Kidney (tissue), 14 donors: ENCODE results near the gene MFSD1. TPM values are rescaled to one million over a fixed set of nuclear protein-coding genes. Genes with fewer than 3 reads are reported as not detected.

Experiments
- DNase-seq, 5 donors: peaks; one replicate each; pipeline ENCODE4 v3.0.0-alpha.2; 2013 to 2020
- FAIRE-seq: peaks from 2 replicates; lab custom pipeline; 2012; peaks lifted over from hg19 to GRCh38; lab: Jason Lieb, UNC
- H3K27ac ChIP-seq, 2 donors: one replicate each; pipeline ENCODE4 v1.7.0; 2013; ENCODE audit warnings: low read depth in 2 of 2, low read length in 2 of 2, inconsistent platforms in 1 of 2
- H3K27me3 ChIP-seq: one replicate; pipeline ENCODE4 v1.7.1; 2013; ENCODE audit warnings: low read length, inconsistent platforms; ENCODE audit not compliant: control insufficient read depth, insufficient read depth
- H3K36me3 ChIP-seq, 3 donors: one replicate each; pipeline versions ENCODE4 v1.7.0 to v1.7.1; 2013; ENCODE audit warnings: low read length in 3 of 3, control low read depth in 1 of 3, inconsistent platforms in 1 of 3; ENCODE audit not compliant: insufficient read depth in 3 of 3, control insufficient read depth in 2 of 3
- H3K4me1 ChIP-seq, 3 donors: one replicate each; pipeline versions ENCODE4 v1.7.0 to v1.7.1; 2013; ENCODE audit warnings: low read length in 3 of 3, inconsistent platforms in 1 of 3, low read depth in 1 of 3; ENCODE audit not compliant: control insufficient read depth in 2 of 3, insufficient read depth in 2 of 3
- H3K4me3 ChIP-seq, 3 donors: one replicate each; pipeline versions ENCODE4 v1.7.0 to v1.8.1; 2013; ENCODE audit warnings: low read length in 3 of 3, control low read depth in 1 of 3, inconsistent platforms in 1 of 3
- H3K9ac ChIP-seq, 3 donors: one replicate each; pipeline versions ENCODE4 v1.7.0 to v1.7.1; 2013; ENCODE audit warnings: low read length in 3 of 3, control low read depth in 1 of 3, inconsistent platforms in 1 of 3
- H3K9me3 ChIP-seq, 3 donors: one replicate each; pipeline versions ENCODE4 v1.7.0 to v1.7.1; 2013; ENCODE audit warnings: low read length in 3 of 3, control low read depth in 1 of 3, inconsistent platforms in 1 of 3; ENCODE audit not compliant: control insufficient read depth in 2 of 3, insufficient read depth in 1 of 3
- CTCF ChIP-seq: IDR thresholded peaks from 3 replicates; pipeline ENCODE4 v1.5.1; 2012; ENCODE audit warnings: mild to moderate bottlenecking, moderate library complexity, borderline replicate concordance; ENCODE audit not compliant: insufficient read depth; ENCODE audit errors: extremely low read depth
- intact Hi-C: fragments of 100-400 bp; cut with DNase I; formaldehyde crosslinking; loops from one replicate; pipeline ENCODE4 v1.11.1; 2022
- polyA plus RNA-seq: library from polyadenylated mRNA; stranded (reverse); fragments of 350-450 nt; fragmentation: Illumina TruSeq; extraction: RNeasy Lipid Tissue Mini Kit (QIAGEN cat#74804); gene quantifications from one replicate; pipeline ENCODE4 v1.2.3, GENCODE V29; 2014; ENCODE audit warnings: low read depth, low replicate concordance; ENCODE audit not compliant: insufficient read depth
- total RNA-seq: library from RNA; stranded (reverse); fragmentation: NEBNext Ultra II Directional; extraction: Animal tissue kit (Norgen Biotek cat#: 25700); gene quantifications from one replicate; pipeline ENCODE4 v1.2.1, GENCODE V29; 2021
- donor health status: control.
- donor health status: control.
- donor health status: control.
- donor health status: control.
- donor health status: control.
- donor health status: DM: yes; HTN: yes; CAD: no.
- donor health status: Normal renal cell carcinoma (clear cell type).

MFSD1 gene
- total and polyA plus RNA-seq, 2 donors from 2014 or later, result 46.5 to 76.2 TPM

- no peak for TF ChIP-seq CTCF
- H3K9ac ChIP-seq, result no peak overlapping the region
- no peak for FAIRE-seq
- no peak overlapping the region for H3K4me3 ChIP-seq
- H3K4me1 ChIP-seq, result no peaks in the 10 kb centered on the region
- intact Hi-C loops, result loop anchor here (10.0 kb wide), 1 partner anchor 407 kb away; no protein-coding TSS in a partner anchor
- H3K36me3 ChIP-seq, result no peaks in the 10 kb centered on the region
- H3K27me3 ChIP-seq, result no peaks in the 10 kb centered on the region
- no peak overlapping the region for H3K27ac ChIP-seq
- DNase-seq, result no peak
- no peaks in the 10 kb centered on the region for H3K9me3 ChIP-seq
Measured at GRCh38 chr3:158847885-158848284, 46.0 kb downstream of the MFSD1 start.

- Histone ChIP-seq H3K27ac (no peak overlapping the region), H3K9me3 (no peaks in the 10 kb centered on the region), H3K27me3 (no peaks in the 10 kb centered on the region), H3K4me3 (no peak overlapping the region), H3K36me3 (no peaks in the 10 kb centered on the region), H3K9ac (no peak overlapping the region), H3K4me1 (no peaks in the 10 kb centered on the region)
- DNase-seq, result no peak
- intact Hi-C loops, result loop anchor here (10.0 kb wide), 1 partner anchor 405 kb away; no protein-coding TSS in a partner anchor
- no peak for FAIRE-seq
- TF ChIP-seq CTCF, result no peak
Measured at GRCh38 chr3:158849757-158850156, 47.9 kb downstream of the MFSD1 start.

GRCh38 chr3:158859362-158859761 lies 57.5 kb downstream of the MFSD1 start:
- intact Hi-C loops, result no loop called here
- no peaks in the 10 kb centered on the region for H3K27me3 ChIP-seq
- H3K27ac ChIP-seq, result no peak overlapping the region
- H3K9ac ChIP-seq, result no peak overlapping the region
- no peak for DNase-seq
- no peak for TF ChIP-seq CTCF
- no peak for FAIRE-seq
- H3K9me3 ChIP-seq, result peaks cover 0 to 9% (median 0%) of the 10 kb centered on the region in 3 donors
- no peaks in the 10 kb centered on the region for H3K36me3 ChIP-seq
- no peaks in the 10 kb centered on the region for H3K4me1 ChIP-seq
- H3K4me3 ChIP-seq, result no peak overlapping the region

GRCh38 chr3:158863247-158863646 lies 61.4 kb downstream of the MFSD1 start:
- Histone ChIP-seq H3K36me3 (no peaks in the 10 kb centered on the region), H3K9me3 (no peaks in the 10 kb centered on the region), H3K4me3 (no peak overlapping the region), H3K4me1 (no peaks in the 10 kb centered on the region), H3K9ac (no peak overlapping the region), H3K27ac (no peak overlapping the region), H3K27me3 (no peaks in the 10 kb centered on the region)
- intact Hi-C loops, result no loop called here
- FAIRE-seq, result no peak
- no peak for DNase-seq
- TF ChIP-seq CTCF, result no peak
